Measurements from ENCODE around the gene EPHA3. TPM values are rescaled to one million over a fixed set of nuclear protein-coding genes. Genes with fewer than 3 reads are reported as not detected.

The EPHA3 gene
- total and polyA plus RNA-seq, 10 of the 15 experiments (the other 5 are each of a cell fraction or from before 2014, with no cell fraction given) = 0.03 to 39.0 (median 0.07) TPM; not detected in 4

DNA sequence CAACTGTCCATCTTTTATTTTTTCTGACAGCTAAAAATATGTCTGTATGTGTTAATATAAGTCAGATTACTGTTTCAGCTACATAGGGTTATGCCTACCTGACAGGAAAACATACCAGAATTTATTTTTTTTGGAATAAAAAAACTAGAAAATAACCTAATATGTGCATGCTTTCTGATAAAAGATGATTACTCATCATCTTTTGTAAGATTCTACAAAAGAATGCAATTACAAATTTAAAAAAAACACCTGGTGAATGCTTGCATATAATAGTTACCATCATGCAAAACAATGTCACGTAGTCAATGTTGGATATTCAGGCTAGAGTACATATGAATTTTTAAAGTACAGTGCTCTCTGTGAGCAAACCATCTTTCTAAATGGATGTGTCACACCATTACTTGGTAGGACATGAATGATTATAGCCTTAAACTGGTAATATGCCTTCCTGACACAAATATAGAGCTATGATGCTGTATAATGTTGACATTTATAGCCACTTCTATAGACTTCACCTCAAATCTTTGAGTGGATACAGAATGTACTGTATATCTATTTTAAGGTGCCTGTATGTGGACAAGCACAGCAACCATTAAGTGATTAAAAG lies 180.6 kb downstream of the EPHA3 start:
- DNase-seq (ENCODE audit: low read depth, low spot score) = no peak
- SMC1A ChIA-PET (ENCODE audit: uncharacterized antibody, unreplicated experiment) = interaction anchor here (0.8 to 1.7 kb wide), 3 partner anchors 9 to 151 kb away, joined by 3 to 4 read pairs (median 4); no protein-coding TSS in a partner anchor
- POLR2A ChIA-PET = no interaction called here
- Histone ChIP-seq H4K20me1 (ENCODE audit: control insufficient read depth, insufficient read depth) (no peaks in the 10 kb centered on the region), H3K36me3 (ENCODE audit: control insufficient read depth in 2 of 2, insufficient read depth in 2 of 2, low read length in 1 of 2) (no peaks in the 10 kb centered on the region), H3K9me3 (replicated peaks; ENCODE audit: control insufficient read depth, insufficient read depth, low read length) (no peaks in the 10 kb centered on the region), H3K27me3 (replicated peaks in 1 of 2; ENCODE audit: control insufficient read depth in 2 of 2, insufficient read depth in 2 of 2, low read length in 1 of 2) (no peaks in the 10 kb centered on the region), H3K4me2 (ENCODE audit: control insufficient read depth, insufficient read depth) (no peak overlapping the region), H3K27ac (ENCODE audit: control insufficient read depth, insufficient read depth) (no peak overlapping the region), H3K4me1 (ENCODE audit: control insufficient read depth, insufficient read depth, low read length) (no peaks in the 10 kb centered on the region), H3K79me2 (ENCODE audit: control insufficient read depth, insufficient read depth, low read length) (no peaks in the 10 kb centered on the region), H3K9ac (ENCODE audit: control insufficient read depth, insufficient read depth, low read length) (no peak overlapping the region), H2AFZ (ENCODE audit: control insufficient read depth, low read depth, low read length) (no peak overlapping the region), H3K4me3 (no peak overlapping the region)
- no peak for FAIRE-seq
- intact Hi-C loops (cut with micrococcal nuclease; ENCODE audit: unreplicated experiment) = no loop called here
- RAD21 ChIA-PET (ENCODE audit: unreplicated experiment) = no interaction called here
- WGBS (ENCODE audit: insufficient coverage, insufficient replicate concordance, low lambda C conversion rate, missing lambda C conversion rate) = 0% methylated on average over 1 of the region's 1 CpG
- ATAC-seq = no peak
- in situ Hi-C loops (cut with MboI) = no loop called here
- no TSS peak for BruUV-seq (replicated peaks)
- CTCF ChIA-PET = interaction anchor here (0.5 to 1.8 kb wide), 3 partner anchors 9 to 804 kb away, joined by 3 to 6 read pairs (median 5); no protein-coding TSS in a partner anchor
- TF ChIP-seq, protein P1, sequence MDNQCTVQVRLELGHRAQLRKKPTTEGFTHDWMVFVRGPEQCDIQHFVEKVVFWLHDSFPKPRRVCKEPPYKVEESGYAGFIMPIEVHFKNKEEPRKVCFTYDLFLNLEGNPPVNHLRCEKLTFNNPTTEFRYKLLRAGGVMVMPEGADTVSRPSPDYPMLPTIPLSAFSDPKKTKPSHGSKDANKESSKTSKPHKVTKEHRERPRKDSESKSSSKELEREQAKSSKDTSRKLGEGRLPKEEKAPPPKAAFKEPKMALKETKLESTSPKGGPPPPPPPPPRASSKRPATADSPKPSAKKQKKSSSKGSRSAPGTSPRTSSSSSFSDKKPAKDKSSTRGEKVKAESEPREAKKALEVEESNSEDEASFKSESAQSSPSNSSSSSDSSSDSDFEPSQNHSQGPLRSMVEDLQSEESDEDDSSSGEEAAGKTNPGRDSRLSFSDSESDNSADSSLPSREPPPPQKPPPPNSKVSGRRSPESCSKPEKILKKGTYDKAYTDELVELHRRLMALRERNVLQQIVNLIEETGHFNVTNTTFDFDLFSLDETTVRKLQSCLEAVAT (IDR thresholded peaks at IDR 0.05) = no peak
- TF ChIP-seq POLR2A (IDR thresholded peaks at IDR 0.05; ENCODE audit: low read depth, low read length) = no peak
- no peak for TF ChIP-seq TBL1XR1 (IDR thresholded peaks at IDR 0.05; ENCODE audit: low read depth, low read length)
- TF ChIP-seq HDAC6 (IDR thresholded peaks at IDR 0.05; ENCODE audit: unreplicated experiment) = no peak
- no peak for TF ChIP-seq YBX1 (IDR thresholded peaks at IDR 0.05)
- no peak for TF ChIP-seq SIN3A (IDR thresholded peaks at IDR 0.05; ENCODE audit: low read depth, low read length)
- no peak for TF ChIP-seq ZNF592 (IDR thresholded peaks at IDR 0.05)
- TF ChIP-seq ZNF274 (IDR thresholded peaks at IDR 0.05; ENCODE audit: insufficient read depth, insufficient read length) = no peak
- no peak for TF ChIP-seq KDM1A (IDR thresholded peaks at IDR 0.05; ENCODE audit: borderline replicate concordance)
- TF ChIP-seq NBN (IDR thresholded peaks at IDR 0.05) = no peak
- TF ChIP-seq NFYB (IDR thresholded peaks at IDR 0.05; ENCODE audit: insufficient read depth, low read depth, low read length) = no peak
- TF ChIP-seq, protein P2, sequence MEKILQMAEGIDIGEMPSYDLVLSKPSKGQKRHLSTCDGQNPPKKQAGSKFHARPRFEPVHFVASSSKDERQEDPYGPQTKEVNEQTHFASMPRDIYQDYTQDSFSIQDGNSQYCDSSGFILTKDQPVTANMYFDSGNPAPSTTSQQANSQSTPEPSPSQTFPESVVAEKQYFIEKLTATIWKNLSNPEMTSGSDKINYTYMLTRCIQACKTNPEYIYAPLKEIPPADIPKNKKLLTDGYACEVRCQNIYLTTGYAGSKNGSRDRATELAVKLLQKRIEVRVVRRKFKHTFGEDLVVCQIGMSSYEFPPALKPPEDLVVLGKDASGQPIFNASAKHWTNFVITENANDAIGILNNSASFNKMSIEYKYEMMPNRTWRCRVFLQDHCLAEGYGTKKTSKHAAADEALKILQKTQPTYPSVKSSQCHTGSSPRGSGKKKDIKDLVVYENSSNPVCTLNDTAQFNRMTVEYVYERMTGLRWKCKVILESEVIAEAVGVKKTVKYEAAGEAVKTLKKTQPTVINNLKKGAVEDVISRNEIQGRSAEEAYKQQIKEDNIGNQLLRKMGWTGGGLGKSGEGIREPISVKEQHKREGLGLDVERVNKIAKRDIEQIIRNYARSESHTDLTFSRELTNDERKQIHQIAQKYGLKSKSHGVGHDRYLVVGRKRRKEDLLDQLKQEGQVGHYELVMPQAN (conservative IDR thresholded peaks at IDR 0.05) = no peak

Data from GM12878 (cell line).